GM19324 (cell line): ENCODE results near the gene RRAGC.
"Not testable (repeated sequence)": the region's sequence is repeated elsewhere in the genome, so short reads cannot be mapped to it uniquely, and the experiment has no call there.

ENCODE experiments used
- ATAC-seq: cut with Tn5 transposase; IDR thresholded peaks from one replicate; pipeline ENCODE4 v1.9.1; 2021; ENCODE audit warnings: mild to moderate bottlenecking, moderate library complexity; ENCODE audit not compliant: unreplicated experiment, low FRiP score

RRAGC gene

GRCh38 chr1:38818175-38818976 is 41.2 kb downstream of the RRAGC start:
- ATAC-seq = no peak

- no peak for ATAC-seq
These were observed 42.1 kb downstream of the RRAGC start for GRCh38 chr1:38817267-38818174.

GRCh38 chr1:38815903-38816627 is 43.5 kb downstream of the RRAGC start:
- ATAC-seq = peak; percentile 73

GRCh38 chr1:38814984-38815464 is 44.5 kb downstream of the RRAGC start:
- ATAC-seq = no peak

GRCh38 chr1:38814444-38814983 is 45.1 kb downstream of the RRAGC start:
- no peak for ATAC-seq

- no peak for ATAC-seq
These were observed 46.6 kb downstream of the RRAGC start for GRCh38 chr1:38812981-38813380.

- not testable (repeated sequence) for ATAC-seq
These were observed 48.1 kb downstream of the RRAGC start for GRCh38 chr1:38811466-38811865.

- ATAC-seq = no peak
These were observed 53.5 kb downstream of the RRAGC start for GRCh38 chr1:38806090-38806489.

GRCh38 chr1:38805036-38805435 is 54.5 kb downstream of the RRAGC start:
- no peak for ATAC-seq

- no peak for ATAC-seq
These were observed 55.3 kb downstream of the RRAGC start for GRCh38 chr1:38804062-38804886.

- ATAC-seq = no peak
These were observed 55.9 kb downstream of the RRAGC start for GRCh38 chr1:38803647-38804046.

GRCh38 chr1:38800720-38801671 is 58.6 kb downstream of the RRAGC start:
- no peak for ATAC-seq

GRCh38 chr1:38793299-38793698 is 66.3 kb downstream of the RRAGC start:
- no peak for ATAC-seq

- no peak for ATAC-seq
These were observed 67.7 kb downstream of the RRAGC start for GRCh38 chr1:38791892-38792291.

- ATAC-seq = no peak
These were observed 68.4 kb downstream of the RRAGC start for GRCh38 chr1:38791164-38791515.

- ATAC-seq = no peak
These were observed 69.0 kb downstream of the RRAGC start for GRCh38 chr1:38790422-38791163.

GRCh38 chr1:38789498-38790169 is 69.9 kb downstream of the RRAGC start:
- no peak for ATAC-seq
